ENCODE results near the gene PSD. TPM values are rescaled to one million over a fixed set of nuclear protein-coding genes. Genes with fewer than 3 reads are reported as not detected.

Gene PSD
- total and polyA plus RNA-seq, 9 of the 15 experiments (the other 6 are each of a cell fraction or from before 2014, with no cell fraction given): 0.11 to 1.7 (median 0.54) TPM; not detected in 2

DNA sequence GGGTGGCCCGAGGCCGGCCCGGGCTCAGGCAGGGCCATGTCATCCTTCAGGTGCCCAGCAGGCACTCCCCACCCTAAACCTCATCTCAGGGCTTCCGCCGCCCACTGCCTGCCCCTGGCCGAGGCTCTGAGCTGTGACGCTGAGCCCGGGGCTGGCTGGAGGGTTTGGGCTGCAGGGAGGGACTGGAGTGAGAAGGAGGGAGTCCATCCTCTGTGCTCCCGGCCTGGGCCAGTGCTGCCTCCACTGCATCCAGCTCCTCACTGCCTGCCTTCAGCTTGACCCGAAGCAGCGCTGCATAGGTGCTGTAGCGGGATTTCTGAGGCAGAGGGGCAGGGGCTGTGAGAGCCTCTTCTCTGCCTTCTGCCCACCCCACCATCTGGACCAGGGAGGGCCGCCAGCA, 15.5 kb downstream of the PSD start:
- peaks cover 6 to 51% of the 10 kb centered on the region in 2 experiments; a peak in 3 of 5 replicates for H3K4me1 ChIP-seq (replicated peaks in 1 of 2; ENCODE audit: control insufficient read depth in 2 of 2, insufficient read depth in 2 of 2, low read length in 2 of 2)
- no peaks in the 10 kb centered on the region for H3K79me2 ChIP-seq (ENCODE audit: control insufficient read depth, insufficient read depth, low read length)
- WGBS (ENCODE audit: insufficient coverage, low coverage, missing lambda C conversion rate): 77% methylated on average over 6 of the region's 13 CpGs

More for the DNA sequence above, 15.5 kb downstream of the PSD start:
- DNase-seq (ENCODE audit: extremely low read depth in 1 of 4, low spot score in 3 of 4): no peak
- ChIA-PET CTCF (ENCODE audit: low intra/inter-chr PET ratio) (no interaction called here), POLR2A (interaction anchor here (0.6 to 2.4 kb wide), 4 partner anchors 10 to 243 kb away, joined by 3 to 8 read pairs (median 4); partner anchors contain the start of gene FBXL15)
- ATAC-seq: no peak
- Histone ChIP-seq H3K4me2 (ENCODE audit: insufficient read depth, low read length) (no peak overlapping the region), H4K20me1 (replicated peaks; ENCODE audit: control insufficient read depth, insufficient read depth, low read length) (no peaks in the 10 kb centered on the region), H3K9me1 (ENCODE audit: control insufficient read depth, insufficient read depth, low read length) (no peaks in the 10 kb centered on the region), H3K4me3 (no peak overlapping the region), H2AFZ (ENCODE audit: low read depth, low read length) (no peak overlapping the region), H3K27me3 (ENCODE audit: control insufficient read depth in 2 of 2, insufficient read depth in 2 of 2, low read length in 2 of 2) (peaks cover 0 to 5% of the 10 kb centered on the region in 2 experiments; a peak in 2 of 5 replicates), H3K36me3 (ENCODE audit: control insufficient read depth, insufficient read depth, low read length) (peaks cover 7% of the 10 kb centered on the region; the same call in 1 of the 3 replicates), H3K27ac (ENCODE audit: extremely low read depth, low read depth, low read length) (no peak overlapping the region), H3K9me3 (replicated peaks; ENCODE audit: control insufficient read depth, insufficient read depth, low read depth, low read length) (no peaks in the 10 kb centered on the region), H3K9ac (ENCODE audit: insufficient read depth in 1 of 2, low read depth in 2 of 2, low read length in 2 of 2) (no peak overlapping the region)
- in situ Hi-C loops (cut with MboI) (no loop called here), intact Hi-C loops (cut with micrococcal nuclease) (no loop called here)
- TF ChIP-seq BRF1 (IDR thresholded peaks at IDR 0.05; ENCODE audit: borderline replicate concordance, extremely low read depth, insufficient read length) (no peak), POLR2G (IDR thresholded peaks at IDR 0.05; ENCODE audit: low read depth, low read length) (peak; percentile 47; the same call in 1 of the 2 replicates)
- TF ChIP-seq, protein P1, sequence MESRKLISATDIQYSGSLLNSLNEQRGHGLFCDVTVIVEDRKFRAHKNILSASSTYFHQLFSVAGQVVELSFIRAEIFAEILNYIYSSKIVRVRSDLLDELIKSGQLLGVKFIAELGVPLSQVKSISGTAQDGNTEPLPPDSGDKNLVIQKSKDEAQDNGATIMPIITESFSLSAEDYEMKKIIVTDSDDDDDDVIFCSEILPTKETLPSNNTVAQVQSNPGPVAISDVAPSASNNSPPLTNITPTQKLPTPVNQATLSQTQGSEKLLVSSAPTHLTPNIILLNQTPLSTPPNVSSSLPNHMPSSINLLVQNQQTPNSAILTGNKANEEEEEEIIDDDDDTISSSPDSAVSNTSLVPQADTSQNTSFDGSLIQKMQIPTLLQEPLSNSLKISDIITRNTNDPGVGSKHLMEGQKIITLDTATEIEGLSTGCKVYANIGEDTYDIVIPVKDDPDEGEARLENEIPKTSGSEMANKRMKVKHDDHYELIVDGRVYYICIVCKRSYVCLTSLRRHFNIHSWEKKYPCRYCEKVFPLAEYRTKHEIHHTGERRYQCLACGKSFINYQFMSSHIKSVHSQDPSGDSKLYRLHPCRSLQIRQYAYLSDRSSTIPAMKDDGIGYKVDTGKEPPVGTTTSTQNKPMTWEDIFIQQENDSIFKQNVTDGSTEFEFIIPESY (CRISPR knock-in tag; IDR thresholded peaks at IDR 0.05): 0 out of 2 replicates have a peak, but pooled peaks have one; percentile 50
- no TSS peak for BruUV-seq (replicated peaks)
- FAIRE-seq: no peak
